Stimulated activated CD8-positive, alpha-beta memory T cell treated with anti-CD3 and anti-CD28 coated beads, Interleukin-2, amount 100 ng/mL, for 48 hours (primary cell): ENCODE data around the gene GFPT1.
"Not testable (repeated sequence)": the region's sequence is repeated elsewhere in the genome, so short reads cannot be mapped to it uniquely, and the experiment has no call there.

Experiments
- DNase-seq, 2 donors: peaks; one replicate each; pipeline ENCODE4 v3.0.0-alpha.2; 2020; ENCODE audit warnings: low read depth in 2 of 2

The GFPT1 gene

GRCh38 chr2:69386789-69387734 lies at the start of gene GFPT1:
TSS of gene GFPT1 (minus strand) at chr2:69387227. CDS start at chr2:69387071, 156 bp downstream.
- DNase-seq, result peak; percentile 89

GRCh38 chr2:69436596-69436937 lies 49.5 kb upstream of the GFPT1 start:
- DNase-seq, result no peak

DNA sequence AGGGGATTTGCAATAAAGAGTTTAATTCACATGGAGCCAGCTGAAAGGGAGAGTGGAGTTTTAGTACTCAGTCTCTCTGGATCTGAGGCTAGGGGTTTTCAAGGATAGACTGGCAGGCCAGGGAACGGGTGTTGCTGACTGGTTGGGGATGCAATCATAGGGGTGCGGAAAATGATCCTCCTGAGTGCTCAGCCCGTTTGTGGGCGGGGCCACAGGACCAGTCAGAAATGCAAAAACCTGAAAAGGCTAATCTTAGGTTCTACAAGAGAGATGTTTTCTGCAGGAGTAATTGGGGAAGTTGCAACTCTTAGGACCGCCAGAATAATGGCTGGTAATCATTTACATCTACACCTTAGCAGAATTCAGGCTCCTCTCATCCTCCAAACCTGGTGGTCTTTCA lies 47.7 kb upstream of the GFPT1 start:
- no peak for DNase-seq

- no peak for DNase-seq
Observed at GRCh38 chr2:69429491-69430183, 42.6 kb upstream of the GFPT1 start.

DNA sequence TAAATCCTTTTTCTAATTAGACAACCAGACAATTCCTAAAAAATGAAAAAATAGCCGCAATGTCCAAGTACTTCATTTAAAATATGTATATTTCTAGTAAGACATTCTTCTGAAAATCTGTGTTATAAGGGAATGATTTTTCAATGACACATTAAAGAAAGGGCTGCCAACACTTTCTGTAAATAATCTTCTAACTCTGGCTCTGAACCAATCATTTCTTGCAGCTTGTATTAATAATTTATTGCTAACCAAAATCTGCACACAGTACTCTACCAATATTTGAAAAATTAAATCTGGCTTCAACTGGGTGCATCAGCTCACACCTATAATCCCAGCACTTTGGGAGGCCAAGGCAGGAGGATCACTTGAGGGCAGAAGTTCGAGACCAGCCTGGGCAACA lies 42.0 kb upstream of the GFPT1 start:
- no peak for DNase-seq

- DNase-seq, result no peak
Observed at GRCh38 chr2:69424419-69424818, 37.4 kb upstream of the GFPT1 start.

GRCh38 chr2:69422198-69422597 lies 35.2 kb upstream of the GFPT1 start:
- no peak for DNase-seq

GRCh38 chr2:69419111-69419510 lies 32.1 kb upstream of the GFPT1 start:
- DNase-seq, result not testable (repeated sequence)

- no peak for DNase-seq
Observed at GRCh38 chr2:69416147-69416546, 29.1 kb upstream of the GFPT1 start.

GRCh38 chr2:69411120-69411519 lies 24.1 kb upstream of the GFPT1 start:
- no peak for DNase-seq

GRCh38 chr2:69405306-69405705 lies 18.3 kb upstream of the GFPT1 start:
- DNase-seq, result no peak

- no peak for DNase-seq
Observed at GRCh38 chr2:69400121-69400520, 13.1 kb upstream of the GFPT1 start.

- DNase-seq, result no peak
Observed at GRCh38 chr2:69397234-69397633, 10.2 kb upstream of the GFPT1 start.

DNA sequence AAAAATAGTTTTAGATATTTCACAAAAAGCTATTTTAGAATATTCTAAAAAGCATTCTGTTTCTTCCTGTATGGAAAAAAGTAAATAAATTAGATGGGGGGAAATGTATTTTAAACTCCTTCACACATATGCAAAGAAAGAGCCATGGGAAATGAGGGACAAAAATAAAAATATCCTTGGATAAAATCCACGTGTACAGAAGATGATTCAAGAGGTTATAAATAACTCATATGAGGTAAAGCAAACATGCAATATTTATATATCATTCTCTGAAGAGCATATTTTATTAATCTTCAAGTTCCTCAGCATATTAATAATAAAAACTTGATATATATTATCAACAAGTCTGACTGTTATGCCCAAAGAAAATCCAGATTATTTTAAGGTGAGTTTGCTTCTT lies 8.8 kb upstream of the GFPT1 start:
- DNase-seq, result no peak

DNA sequence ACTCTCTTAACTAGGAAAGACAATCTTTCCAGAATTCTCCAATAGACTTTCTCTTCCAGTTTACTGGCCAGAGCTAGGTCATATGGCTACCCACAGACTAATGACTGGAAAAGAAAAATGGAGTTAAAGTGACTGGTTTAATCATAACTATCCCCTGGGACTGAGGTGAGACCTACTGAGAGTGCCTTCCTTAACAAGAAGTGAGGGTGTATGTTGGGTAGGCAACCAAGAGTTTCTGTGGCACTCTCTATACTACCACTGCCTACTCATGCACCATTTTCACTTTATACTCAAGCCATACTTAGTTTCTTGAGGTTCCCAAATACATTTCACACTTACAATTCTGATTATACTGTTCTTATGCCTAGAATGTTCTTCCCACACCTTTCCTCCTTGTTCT lies 6.9 kb upstream of the GFPT1 start:
- no peak for DNase-seq

DNA sequence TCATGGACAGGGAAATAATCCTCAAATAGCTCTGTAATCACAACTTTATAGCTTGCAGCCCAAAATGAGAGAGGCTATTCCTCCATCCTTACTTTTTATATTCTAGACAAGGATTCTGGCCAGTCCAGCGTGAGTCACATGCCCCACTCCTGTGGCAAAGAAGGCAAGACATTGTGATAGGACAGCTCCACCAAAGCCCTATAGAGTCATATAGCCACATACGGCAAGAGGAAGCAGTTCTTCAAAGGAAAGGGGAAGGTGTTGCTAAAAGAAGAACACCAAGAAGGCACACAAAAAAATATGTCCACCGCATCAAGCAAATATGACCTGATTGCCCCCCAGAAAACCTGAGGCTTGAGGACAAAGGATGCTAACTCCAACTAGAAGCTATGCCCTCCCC lies 3.4 kb upstream of the GFPT1 start:
- no peak for DNase-seq

DNA sequence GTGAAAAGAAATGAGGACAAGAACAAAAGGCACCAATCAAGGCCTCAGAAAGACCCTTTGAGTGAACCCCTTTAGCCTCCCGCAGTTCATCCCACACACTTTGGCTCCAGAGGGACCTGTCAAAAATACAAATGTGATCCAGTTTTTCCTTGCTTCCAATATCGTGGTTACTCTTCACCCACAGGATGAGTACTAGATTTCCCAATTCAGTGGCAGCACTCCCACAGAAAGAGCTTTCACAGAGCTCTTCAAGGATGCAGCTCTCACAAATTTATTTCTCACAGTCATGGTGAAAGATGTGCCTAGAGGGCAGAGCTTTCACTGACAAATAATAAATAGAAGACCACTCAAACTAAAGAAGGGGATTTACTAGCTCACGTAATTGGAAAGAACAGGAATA lies 3.0 kb upstream of the GFPT1 start:
- DNase-seq, result no peak

- no peak for DNase-seq
Observed at GRCh38 chr2:69389271-69389670, 2.2 kb upstream of the GFPT1 start.

- DNase-seq, result no peak
Observed at GRCh38 chr2:69387770-69388481, 899 bp upstream of the GFPT1 start.

- no peak for DNase-seq
Observed at GRCh38 chr2:69386360-69386759, 667 bp downstream of the GFPT1 start.

- DNase-seq, result no peak
Observed at GRCh38 chr2:69385443-69386151, 1.4 kb downstream of the GFPT1 start.

DNA sequence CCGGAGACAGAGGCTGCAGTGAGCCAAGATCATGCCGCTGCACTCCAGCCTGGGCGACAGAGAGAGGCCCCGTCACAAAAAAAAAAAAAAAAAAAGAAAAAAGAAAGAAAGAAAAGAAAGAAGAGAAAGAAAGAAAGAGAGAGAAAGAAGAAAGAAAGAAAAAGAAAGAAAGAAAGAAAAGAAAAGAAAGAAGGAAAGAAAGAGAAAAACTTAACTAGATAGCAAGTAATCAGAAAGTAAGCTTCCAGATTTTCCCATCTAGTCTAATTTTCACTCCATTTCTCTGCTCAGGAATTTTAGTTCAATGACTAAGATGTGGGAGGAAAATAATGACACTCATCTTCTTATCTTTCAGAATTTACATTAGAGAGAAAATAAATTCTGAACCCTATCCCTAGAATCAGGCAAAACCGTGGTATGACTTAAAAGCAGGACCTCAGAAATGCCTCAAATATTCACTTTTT lies 2.4 kb downstream of the GFPT1 start:
- DNase-seq, result no peak
